GM18499 (cell line): ENCODE results near the gene RABGAP1L.
"Not testable (repeated sequence)": the region's sequence is repeated elsewhere in the genome, so short reads cannot be mapped to it uniquely, and the experiment has no call there.

Source experiments
- ATAC-seq: cut with Tn5 transposase; IDR thresholded peaks from one replicate; pipeline ENCODE4 v1.9.1; 2021; ENCODE audit warnings: moderate number of reproducible peaks; ENCODE audit not compliant: insufficient read depth, unreplicated experiment

Gene RABGAP1L

DNA sequence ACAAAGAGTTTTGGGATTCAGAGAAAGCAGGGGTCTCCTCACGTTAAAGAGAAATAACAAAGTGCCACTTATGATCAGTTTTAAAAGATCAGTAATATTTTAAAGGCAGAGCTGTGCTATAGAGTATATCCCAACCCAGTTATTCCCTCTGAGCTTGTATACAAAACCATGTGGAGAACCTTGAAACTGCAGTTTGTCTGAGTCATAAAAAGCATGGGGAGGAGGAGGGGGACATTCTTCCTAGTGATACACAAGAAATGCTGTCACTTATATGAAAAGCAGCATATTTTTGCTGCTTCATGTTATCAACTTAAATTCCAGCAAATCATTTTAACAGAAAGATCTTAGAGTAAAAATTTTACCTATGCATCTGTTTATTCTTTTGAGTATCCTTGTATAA lies 533.0 kb downstream of the RABGAP1L start:
- no peak for ATAC-seq

DNA sequence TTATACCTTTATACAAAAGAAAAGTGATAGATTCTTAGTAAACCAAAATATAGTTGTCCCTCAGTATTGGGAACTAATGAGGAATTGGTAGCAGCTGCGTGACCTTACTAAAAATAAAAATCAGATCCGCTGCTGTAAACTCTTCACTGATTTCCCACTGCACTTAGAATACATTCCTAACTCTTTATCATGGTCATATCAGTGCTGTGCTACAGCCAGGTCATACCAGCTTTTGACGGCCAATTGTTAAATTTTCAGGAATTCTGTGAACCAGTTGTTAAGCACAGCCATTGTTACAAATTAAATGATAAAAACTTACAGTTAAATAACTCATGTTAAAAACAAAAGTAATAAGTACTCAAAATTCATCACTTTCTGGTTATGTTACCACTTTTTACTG lies 533.8 kb downstream of the RABGAP1L start:
- no peak for ATAC-seq

DNA sequence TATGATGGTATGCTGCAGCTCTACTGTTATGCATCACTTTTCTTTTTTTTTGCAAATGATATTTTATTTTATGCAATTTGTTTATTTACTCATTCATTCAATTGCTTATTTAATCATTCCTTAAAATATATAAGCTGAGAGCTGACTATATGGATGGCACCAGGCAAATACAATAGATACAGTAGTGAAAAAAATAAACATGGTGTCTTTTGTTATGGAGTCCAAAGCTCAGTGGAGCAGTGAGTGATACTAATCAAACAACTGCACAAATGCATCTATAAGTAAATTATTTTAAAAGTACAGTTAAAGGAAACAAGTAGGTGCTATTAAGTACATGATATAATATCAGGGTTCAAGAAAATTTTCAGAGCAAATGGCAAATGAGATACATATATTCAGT lies 534.2 kb downstream of the RABGAP1L start:
- not testable (repeated sequence) for ATAC-seq

DNA sequence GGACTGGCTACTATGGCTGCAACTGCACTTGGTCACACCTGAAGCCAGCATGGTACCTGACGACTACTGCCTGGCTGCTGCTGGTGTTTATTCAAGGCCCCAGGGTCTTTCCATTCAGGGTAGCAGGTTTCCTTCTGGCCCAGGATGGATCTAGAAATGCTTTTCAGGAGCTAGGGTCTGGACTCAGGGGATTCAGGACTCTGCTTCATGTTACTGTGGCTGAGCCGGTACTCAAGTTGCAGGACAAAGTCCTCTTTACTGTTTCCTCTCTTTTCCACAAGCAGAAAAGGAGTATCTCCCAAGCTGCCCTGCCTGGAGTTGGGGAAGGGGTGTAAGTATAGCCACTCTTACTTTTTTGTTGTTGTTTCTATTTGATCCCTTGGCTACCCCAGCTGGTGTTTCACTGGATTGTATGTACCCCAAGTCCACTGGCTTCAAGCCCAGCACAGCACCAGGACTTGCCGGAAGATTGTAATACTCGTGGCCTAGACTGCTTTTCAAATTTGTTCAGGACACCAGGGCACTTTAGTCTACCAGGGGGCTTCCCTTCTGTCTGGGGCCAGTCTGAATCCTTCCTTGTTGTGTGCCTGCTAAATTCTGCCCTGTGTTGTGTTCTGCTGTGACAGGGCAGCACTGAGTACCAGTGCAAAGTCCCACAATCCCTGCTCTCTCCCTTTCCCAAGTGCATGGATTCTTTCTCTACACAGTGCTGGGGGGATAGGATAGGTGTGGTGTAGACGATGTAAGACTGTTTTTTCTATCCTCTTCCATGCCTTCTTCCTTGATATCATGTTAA lies 536.9 kb downstream of the RABGAP1L start:
- ATAC-seq: no peak

DNA sequence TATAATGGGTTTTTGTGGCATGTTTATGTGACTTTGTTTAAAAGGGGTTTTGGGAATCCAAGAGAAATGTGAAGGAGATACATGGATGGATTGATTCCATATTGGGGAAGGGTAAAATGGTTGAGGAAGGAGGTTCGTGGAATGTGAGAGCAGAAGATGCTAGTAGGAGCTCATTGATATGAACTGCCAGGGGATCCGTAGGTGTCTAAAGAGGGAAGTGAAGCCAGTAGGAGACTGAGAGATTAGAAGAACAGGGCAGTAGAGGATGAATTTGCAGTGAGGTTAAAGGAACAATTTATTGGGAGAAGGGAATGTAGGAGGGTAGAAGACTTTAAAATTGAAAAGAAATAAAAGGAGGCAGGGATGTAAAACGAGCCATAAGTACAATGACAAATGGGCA lies 541.0 kb downstream of the RABGAP1L start:
- no peak for ATAC-seq

DNA sequence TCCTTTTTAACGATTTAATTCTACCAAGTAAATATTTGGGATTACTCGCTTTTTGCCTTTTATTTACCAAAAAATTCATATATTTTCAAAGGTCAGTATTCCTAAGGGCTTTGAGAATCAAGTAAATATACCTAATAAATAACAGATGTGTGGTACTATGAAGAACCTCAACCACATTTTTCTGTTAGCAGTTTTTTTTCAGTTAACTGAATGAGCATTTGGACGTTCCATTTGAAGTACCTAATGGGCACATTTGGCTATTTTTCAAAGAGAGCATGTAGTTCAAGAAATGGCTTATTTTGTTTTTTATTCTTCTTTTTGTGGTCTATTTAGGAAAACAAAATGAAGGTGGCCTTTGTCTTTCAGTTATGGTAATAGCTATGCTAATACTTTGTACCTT lies 541.5 kb downstream of the RABGAP1L start:
- ATAC-seq: no peak

DNA sequence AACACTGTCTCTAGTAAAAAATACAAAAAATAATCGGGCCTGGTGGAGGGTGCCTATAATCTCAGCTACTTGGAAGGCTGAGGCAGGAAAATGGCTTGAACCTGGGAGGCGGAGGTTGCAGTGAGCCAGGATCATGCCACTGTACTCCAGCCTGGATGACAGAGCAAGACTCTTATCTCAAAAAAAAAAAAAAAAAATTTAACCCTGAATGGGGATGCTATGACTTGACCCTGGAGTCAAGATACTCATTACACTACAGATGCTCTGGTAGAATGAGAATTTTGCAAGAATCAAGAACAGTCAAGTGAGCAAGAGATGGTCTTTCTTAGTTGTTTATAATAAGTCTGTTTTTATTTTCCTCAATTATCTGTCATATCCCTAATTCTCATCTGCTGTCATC lies 542.2 kb downstream of the RABGAP1L start:
- ATAC-seq: no peak

DNA sequence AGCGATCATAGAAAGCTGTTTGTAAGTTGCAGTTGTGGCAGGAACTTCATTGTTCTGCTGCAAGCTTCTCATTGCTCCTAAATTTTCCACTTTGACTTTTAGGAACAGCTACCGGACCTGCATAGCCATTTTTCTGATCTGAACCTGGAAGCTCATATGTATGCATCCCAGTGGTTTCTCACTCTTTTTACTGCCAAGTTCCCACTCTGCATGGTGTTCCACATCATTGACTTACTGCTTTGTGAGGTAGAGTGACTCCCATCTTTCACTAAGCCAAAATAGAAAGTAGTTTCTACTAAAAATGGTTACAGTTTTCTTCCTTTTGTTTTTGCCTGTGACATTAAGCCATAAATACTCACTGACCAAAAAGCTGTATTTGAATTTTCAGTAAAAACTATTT lies 542.7 kb downstream of the RABGAP1L start:
- no peak for ATAC-seq

DNA sequence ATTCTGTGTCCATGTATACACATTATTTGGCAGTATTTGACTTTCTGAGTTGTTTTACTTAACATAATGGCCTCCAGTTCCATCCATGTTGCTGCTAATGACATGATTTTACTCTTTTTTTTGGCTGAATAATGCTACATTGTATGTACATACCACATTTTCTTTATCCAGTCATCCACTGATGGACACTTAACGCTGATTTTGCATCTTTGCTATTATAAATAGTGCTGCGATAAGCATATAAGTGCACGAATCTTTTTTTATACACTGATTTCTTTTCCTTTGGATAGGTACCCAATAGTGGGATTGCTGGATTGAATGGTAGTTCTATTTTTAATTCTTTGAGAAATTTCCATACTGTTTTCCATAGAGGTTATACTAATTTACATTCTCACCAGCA lies 544.0 kb downstream of the RABGAP1L start:
- ATAC-seq: no peak

DNA sequence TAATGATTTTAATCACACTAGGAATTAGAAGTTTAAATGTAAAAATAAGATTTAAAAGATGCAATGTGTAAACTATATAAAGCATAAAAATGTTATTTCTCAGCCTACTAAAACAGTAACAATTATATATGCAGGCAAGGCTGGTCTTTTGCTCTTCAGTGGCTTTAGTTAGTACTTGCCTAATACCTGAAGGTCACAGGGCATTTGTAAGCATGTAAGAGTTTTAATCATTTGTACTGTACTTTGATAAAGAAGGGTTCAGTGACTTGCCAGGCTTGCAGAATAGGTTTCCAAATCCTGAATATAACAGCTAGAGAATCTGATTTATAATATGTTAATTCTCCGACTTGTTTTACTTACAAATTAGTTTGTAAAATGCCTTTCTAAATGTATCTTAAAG lies 545.0 kb downstream of the RABGAP1L start:
- no peak for ATAC-seq

DNA sequence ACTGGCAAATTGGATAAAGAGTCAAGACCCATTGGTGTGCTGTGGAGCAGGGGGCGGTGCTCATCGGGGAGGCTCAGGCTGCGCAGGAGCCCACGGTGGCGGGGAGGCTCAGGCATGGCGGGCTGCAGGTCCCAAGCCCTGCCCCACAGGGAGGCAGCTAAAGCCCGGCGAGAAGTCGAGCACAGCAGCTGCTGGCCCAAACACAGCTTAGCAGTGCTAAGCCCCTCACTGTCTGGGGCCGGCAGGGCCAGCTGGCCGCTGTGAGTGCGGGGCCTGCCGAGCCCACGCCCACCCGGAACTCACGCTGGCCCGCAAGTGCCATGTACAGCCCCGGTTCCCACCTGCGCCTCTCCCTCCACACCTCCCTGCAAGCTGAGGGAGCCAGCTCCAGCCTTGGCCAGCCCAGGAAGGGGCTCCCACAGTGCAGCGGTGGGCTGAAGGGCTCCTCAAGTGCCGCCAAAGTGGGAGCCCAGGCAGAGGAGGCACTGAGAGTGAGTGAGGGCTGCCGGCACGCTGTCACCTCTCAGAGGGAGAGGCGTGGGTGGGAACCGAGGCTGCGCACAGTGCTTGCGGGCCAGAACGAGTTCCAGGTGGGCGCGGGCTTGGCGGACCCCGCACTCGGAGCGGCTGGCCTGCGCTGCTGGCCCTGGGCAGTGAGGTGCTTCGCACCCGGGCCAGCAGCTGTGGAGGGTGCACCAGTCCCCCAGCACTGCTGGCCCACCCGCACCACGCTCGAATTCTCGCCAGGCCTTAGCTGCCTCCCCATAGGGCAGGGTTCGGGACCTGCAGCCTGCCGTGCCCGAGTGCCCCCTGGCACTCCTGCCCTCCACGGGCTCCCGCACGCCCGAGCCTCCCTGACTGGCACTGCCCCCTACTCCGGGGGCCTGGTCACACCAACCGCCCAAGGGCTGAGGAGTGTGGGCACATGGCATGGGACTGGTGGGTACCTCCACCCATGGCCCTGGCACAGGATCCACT lies 551.8 kb downstream of the RABGAP1L start:
- ATAC-seq: no peak

DNA sequence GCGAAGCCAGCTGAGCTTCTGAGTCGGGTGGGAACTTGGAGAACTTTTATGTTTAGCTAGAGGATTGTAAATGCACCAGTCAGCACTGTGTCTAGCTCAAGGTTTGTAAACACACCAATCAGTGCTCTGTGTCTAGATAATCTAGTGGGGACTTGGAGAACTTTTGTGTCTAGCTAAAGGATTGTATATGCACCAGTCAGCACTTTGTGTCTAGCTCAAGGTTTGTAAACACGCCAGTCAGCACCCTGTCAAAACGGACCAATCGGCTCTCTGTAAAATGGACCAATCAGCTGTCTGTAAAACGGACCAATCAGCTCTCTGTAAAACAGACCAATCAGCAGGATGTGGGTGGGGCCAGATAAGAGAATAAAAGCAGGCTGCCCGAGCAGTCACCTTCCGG lies 552.5 kb downstream of the RABGAP1L start:
- ATAC-seq: not testable (repeated sequence)

DNA sequence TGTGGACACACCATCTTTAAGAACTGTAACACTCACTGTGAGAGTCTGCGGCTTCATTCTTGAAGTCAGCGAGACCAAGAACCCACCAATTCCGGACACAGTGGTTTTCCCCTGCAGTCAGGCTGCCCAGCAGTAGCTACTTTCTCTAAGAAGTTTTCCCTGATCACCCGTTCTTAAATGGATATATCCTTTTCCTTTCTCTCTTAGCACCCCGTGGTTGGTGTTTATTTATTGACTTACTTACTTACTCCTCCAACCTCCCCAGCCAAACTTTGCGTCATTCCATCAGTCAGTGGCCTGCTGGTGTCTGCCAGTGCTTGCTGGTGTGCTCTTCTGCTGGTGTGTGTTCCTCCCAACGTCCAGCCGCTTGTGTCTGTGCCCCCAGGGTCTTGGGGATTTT lies 553.2 kb downstream of the RABGAP1L start:
- no peak for ATAC-seq

DNA sequence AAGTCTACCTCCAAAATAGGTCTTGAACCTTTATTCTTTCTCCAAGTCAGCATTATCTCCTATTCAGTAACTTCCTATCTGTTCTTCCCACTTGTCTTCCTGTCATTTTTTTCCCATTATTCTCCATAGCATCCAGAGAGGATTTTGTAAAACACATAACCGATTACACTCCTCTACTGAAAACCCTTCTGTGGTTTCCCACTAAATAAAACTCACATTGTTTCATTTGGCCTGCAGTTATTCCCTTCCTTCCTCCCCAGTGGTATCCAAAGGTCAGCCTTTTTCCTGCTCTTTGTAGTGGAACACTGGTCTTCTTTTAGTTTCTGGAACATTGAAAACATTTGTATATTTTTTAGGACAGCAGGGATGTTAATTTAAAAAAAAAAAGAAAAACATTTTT lies 554.5 kb downstream of the RABGAP1L start:
- no peak for ATAC-seq

DNA sequence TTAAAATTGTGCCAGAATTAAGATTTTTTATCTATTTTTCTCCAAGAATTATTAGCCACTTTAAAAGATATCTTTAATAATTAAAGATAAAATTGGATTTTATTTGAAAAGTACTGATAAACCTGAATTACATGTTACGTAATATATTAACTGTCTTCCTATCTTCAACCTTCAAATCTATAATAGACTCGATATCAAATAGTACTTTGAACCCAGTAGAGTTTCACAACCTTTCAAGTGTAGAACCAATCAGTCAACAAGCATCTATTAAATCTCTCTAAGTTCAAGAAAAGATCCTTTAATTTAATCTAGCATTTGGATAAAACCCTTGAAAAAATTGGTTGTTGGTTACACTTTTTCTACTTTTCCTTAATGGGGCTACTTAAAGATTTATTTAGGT lies 559.9 kb downstream of the RABGAP1L start:
- no peak for ATAC-seq

DNA sequence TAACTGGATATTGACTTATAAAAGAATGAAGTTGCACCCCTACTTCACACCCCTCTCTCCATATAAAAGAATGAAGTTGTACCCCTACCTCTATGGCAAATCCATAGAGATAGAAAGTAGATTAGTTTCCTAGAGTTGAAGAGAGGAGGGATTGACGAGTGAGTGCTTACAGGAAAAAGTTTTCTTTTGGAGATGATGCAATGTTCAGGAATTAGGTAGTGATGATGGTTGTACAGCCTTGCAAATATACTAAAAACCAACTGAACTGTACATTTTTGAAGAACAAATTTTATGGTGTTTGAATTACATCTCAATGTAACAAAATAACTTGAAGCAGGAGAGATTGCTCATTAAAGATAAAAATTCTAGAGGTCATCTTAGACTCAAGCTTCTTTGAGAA lies 561.3 kb downstream of the RABGAP1L start:
- no peak for ATAC-seq

DNA sequence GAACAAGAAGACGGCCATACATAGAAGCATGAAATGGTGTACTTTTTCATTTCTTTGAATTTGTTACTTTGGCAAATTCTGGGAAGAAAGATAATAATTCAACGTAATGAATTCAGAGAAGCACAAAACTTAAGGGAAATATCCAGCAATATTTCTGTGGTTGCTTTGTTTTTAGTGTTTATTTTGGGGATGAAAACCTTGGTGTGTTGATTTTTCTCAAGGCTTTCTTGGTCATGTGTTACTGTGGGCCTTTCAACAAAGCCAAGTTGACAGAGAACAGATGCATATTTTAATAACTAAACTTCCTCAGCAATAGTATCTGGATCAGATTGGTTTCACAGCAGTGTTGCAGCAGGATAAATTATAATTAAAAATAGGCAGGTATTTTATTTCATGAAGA lies 561.9 kb downstream of the RABGAP1L start:
- ATAC-seq: no peak

DNA sequence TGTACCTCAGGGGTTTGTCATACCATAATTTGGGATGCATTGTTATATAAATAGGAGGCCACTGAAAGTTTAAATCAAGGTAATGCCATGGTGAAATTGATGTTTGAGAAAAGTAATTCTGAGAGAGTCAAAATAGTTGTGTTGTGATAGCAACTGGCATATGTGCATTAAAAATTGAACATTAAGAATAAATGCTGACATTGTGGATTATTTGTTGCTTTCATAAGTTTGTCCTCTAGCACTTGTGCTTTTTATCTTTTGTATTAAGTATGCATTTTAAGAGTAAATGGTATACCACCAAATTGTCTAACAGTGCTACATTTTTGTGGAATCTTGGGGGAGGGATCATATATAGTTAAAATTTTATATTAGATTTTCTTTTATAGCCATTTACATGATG lies 564.5 kb downstream of the RABGAP1L start:
- ATAC-seq: no peak

DNA sequence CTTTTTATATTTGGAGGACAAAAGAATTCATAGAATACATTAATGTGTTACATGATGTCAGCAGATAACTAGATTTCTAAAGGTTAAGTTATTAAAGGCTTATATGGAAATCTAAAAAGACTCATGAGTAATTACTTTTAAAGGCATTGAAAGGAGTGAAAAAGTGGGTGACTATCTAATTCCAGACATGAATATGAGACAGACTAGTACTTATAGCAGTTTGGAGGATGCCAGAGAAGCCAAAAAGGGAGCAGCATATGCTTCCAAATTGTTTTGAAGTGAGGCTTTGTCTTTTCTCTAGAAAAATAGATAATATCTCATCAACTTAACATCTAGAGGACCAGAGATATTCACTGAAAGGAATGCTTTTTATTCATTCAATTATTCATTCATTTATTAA lies 564.9 kb downstream of the RABGAP1L start:
- ATAC-seq: no peak

DNA sequence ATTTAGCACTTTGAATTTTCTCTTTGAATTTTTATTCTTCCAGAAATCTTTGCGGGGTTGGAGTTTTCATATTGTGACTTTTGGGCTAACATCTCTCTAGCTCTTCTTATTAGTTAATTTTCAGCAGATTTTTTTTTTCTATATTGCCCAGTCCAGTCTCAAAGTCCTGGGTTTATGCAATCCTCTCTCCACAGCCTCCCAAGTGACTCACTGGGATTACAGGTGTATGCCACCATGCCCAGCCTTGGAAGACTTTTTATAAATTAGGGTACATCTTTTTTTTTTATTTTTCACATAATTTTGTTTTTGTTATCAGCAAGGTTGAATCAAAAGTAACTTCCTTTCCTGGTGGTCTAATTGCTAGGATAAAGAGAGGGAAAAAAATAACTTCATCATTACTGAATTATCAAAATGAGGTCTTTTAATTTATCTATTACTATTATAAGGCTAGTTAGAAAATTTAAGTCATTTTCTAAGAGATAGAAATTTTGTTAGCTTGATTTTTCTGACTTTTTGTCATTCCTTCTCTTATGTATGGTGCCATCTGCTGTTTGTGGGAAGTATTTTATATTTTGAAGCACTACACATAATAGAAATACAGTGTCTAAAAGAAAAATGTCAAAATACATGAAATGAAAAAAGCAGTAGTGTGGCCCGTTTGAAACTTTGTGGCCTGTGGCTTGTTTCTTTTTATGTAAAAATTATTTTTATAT lies 567.0 kb downstream of the RABGAP1L start:
- ATAC-seq: no peak
